ENCODE results near the gene COBL.

Gene COBL

GRCh38 chr7:50988465-50988864 lies 328.1 kb downstream of the COBL start:
- no peak for TF ChIP-seq EGR1 (IDR thresholded peaks at IDR 0.05)
- no peak for TF ChIP-seq MAX (IDR thresholded peaks at IDR 0.05)
- no peak for TF ChIP-seq TAF1 (IDR thresholded peaks at IDR 0.05; ENCODE audit: low read depth)
- no peak for TF ChIP-seq TEAD4 (IDR thresholded peaks at IDR 0.05)
- TF ChIP-seq CEBPB (IDR thresholded peaks at IDR 0.05) = no peak
- TF ChIP-seq CREB1 (IDR thresholded peaks at IDR 0.05; ENCODE audit: low read depth) = no peak
- no peak for TF ChIP-seq EP300 (IDR thresholded peaks at IDR 0.05; ENCODE audit: borderline replicate concordance)
- TF ChIP-seq RAD21 (IDR thresholded peaks at IDR 0.05; ENCODE audit: low read depth) = no peak
- TF ChIP-seq USF1 (IDR thresholded peaks at IDR 0.05) = no peak
- TF ChIP-seq ZBTB7A (IDR thresholded peaks at IDR 0.05; ENCODE audit: low read depth) = no peak
- no peak for TF ChIP-seq TCF12 (IDR thresholded peaks at IDR 0.05; ENCODE audit: low read depth)
- TF ChIP-seq FOXM1 (IDR thresholded peaks at IDR 0.05; ENCODE audit: borderline replicate concordance, low read depth) = no peak

GRCh38 chr7:50985096-50985495 lies 331.5 kb downstream of the COBL start:
- no peak for TF ChIP-seq NFIC (IDR thresholded peaks at IDR 0.05)
- no peak for TF ChIP-seq EP300 (IDR thresholded peaks at IDR 0.05; ENCODE audit: borderline replicate concordance)
- no peak for TF ChIP-seq CEBPB (IDR thresholded peaks at IDR 0.05)
- TF ChIP-seq CREB1 (IDR thresholded peaks at IDR 0.05; ENCODE audit: low read depth) = no peak
- TF ChIP-seq TCF12 (IDR thresholded peaks at IDR 0.05; ENCODE audit: low read depth) = no peak
- TF ChIP-seq TEAD4 (IDR thresholded peaks at IDR 0.05) = no peak
- no peak for TF ChIP-seq EGR1 (IDR thresholded peaks at IDR 0.05)
- TF ChIP-seq USF1 (IDR thresholded peaks at IDR 0.05) = no peak

- TF ChIP-seq CEBPB (IDR thresholded peaks at IDR 0.05) = no peak
- TF ChIP-seq REST (IDR thresholded peaks at IDR 0.05; ENCODE audit: low read depth) = no peak
- TF ChIP-seq NFIC (IDR thresholded peaks at IDR 0.05) = no peak
- TF ChIP-seq YY1 (IDR thresholded peaks at IDR 0.05; ENCODE audit: low read depth) = no peak
- TF ChIP-seq CREB1 (IDR thresholded peaks at IDR 0.05; ENCODE audit: low read depth) = no peak
- no peak for TF ChIP-seq MAX (IDR thresholded peaks at IDR 0.05)
- no peak for TF ChIP-seq ZBTB7A (IDR thresholded peaks at IDR 0.05; ENCODE audit: low read depth)
These were observed 332.8 kb downstream of the COBL start for GRCh38 chr7:50983850-50984249.

GRCh38 chr7:50982626-50983025 lies 334.0 kb downstream of the COBL start:
- TF ChIP-seq RAD21 (IDR thresholded peaks at IDR 0.05; ENCODE audit: low read depth) (peak; percentile 40; the same call in 1 of the 2 replicates), MAX (IDR thresholded peaks at IDR 0.05) (no peak), EP300 (IDR thresholded peaks at IDR 0.05; ENCODE audit: borderline replicate concordance) (no peak), TCF12 (IDR thresholded peaks at IDR 0.05; ENCODE audit: low read depth) (no peak), CEBPB (IDR thresholded peaks at IDR 0.05) (no peak), YY1 (IDR thresholded peaks at IDR 0.05; ENCODE audit: low read depth) (no peak), REST (IDR thresholded peaks at IDR 0.05; ENCODE audit: low read depth) (no peak)

GRCh38 chr7:50981743-50982142 lies 334.9 kb downstream of the COBL start:
- TF ChIP-seq CREB1 (IDR thresholded peaks at IDR 0.05; ENCODE audit: low read depth) = no peak
- no peak for TF ChIP-seq RAD21 (IDR thresholded peaks at IDR 0.05; ENCODE audit: low read depth)
- TF ChIP-seq FOXM1 (IDR thresholded peaks at IDR 0.05; ENCODE audit: borderline replicate concordance, low read depth) = no peak

- TF ChIP-seq TAF1 (IDR thresholded peaks at IDR 0.05; ENCODE audit: low read depth) (no peak), CREB1 (IDR thresholded peaks at IDR 0.05; ENCODE audit: low read depth) (no peak), YY1 (IDR thresholded peaks at IDR 0.05; ENCODE audit: low read depth) (no peak), TCF12 (IDR thresholded peaks at IDR 0.05; ENCODE audit: low read depth) (no peak), ZBTB7A (IDR thresholded peaks at IDR 0.05; ENCODE audit: low read depth) (no peak), REST (IDR thresholded peaks at IDR 0.05; ENCODE audit: low read depth) (no peak), NFIC (IDR thresholded peaks at IDR 0.05) (no peak), TEAD4 (IDR thresholded peaks at IDR 0.05) (no peak), FOXM1 (IDR thresholded peaks at IDR 0.05; ENCODE audit: borderline replicate concordance, low read depth) (no peak), EGR1 (IDR thresholded peaks at IDR 0.05) (no peak)
These were observed 336.2 kb downstream of the COBL start for GRCh38 chr7:50980411-50980810.
